SK-N-SH (cell line): Measurements from ENCODE around the gene MS4A4E.

Experiments used
- CHD2 ChIP-seq: fragments of 150-350 bp; IDR thresholded peaks from 2 replicates; pipeline ENCODE4 v1.6.1; 2018; ENCODE audit warnings: low read length; ENCODE audit not compliant: partially characterized antibody
- CTCF ChIP-seq: fragments of 200-600 bp; sonication (generic); IDR thresholded peaks from 2 replicates; pipeline ENCODE4 v1.6.1; 2017; ENCODE audit warnings: antibody characterized with exemption, mild to moderate bottlenecking, moderate library complexity
- FOSL2 ChIP-seq: IDR thresholded peaks from 2 replicates; pipeline ENCODE4 v1.4.0; 2012; ENCODE audit warnings: low read depth, mild to moderate bottlenecking, moderate library complexity, borderline replicate concordance
- FOXJ3 ChIP-seq: sonication (generic); formaldehyde crosslinking; IDR thresholded peaks from 2 replicates; pipeline ENCODE4 v1.5.1; 2020; ENCODE audit warnings: mild to moderate bottlenecking, missing genetic modification reagents
- GABPA ChIP-seq: IDR thresholded peaks from 2 replicates; pipeline ENCODE4 v1.4.0; 2012; ENCODE audit warnings: low read depth, mild to moderate bottlenecking
- MAX ChIP-seq: IDR thresholded peaks from 2 replicates; pipeline ENCODE4 v1.4.0; 2012; ENCODE audit warnings: low read depth
- NFIC ChIP-seq: IDR thresholded peaks from 2 replicates; pipeline ENCODE4 v1.4.0; 2012; ENCODE audit warnings: borderline replicate concordance
- POLR2AphosphoS5 ChIP-seq: IDR thresholded peaks from 2 replicates; pipeline ENCODE4 v1.6.1; 2012; ENCODE audit warnings: low read depth, low read length
- RAD21 ChIP-seq: IDR thresholded peaks from 2 replicates; pipeline ENCODE4 v1.6.1; 2012; ENCODE audit warnings: mild to moderate bottlenecking, low read length
- REST ChIP-seq: IDR thresholded peaks from 2 replicates; pipeline ENCODE4 v1.6.1; 2012; ENCODE audit warnings: mild to moderate bottlenecking, low read depth, low read length, moderate library complexity
- SIN3A ChIP-seq: IDR thresholded peaks from 2 replicates; pipeline ENCODE4 v1.6.1; 2012; ENCODE audit warnings: low read depth, mild to moderate bottlenecking, low read length, moderate library complexity, borderline replicate concordance
- TAF1 ChIP-seq: IDR thresholded peaks from 2 replicates; pipeline ENCODE4 v1.6.1; 2012; ENCODE audit warnings: low read depth, mild to moderate bottlenecking, low read length, moderate library complexity, borderline replicate concordance
- TEAD4 ChIP-seq: IDR thresholded peaks from 2 replicates; pipeline ENCODE4 v1.4.0; 2012; ENCODE audit warnings: mild to moderate bottlenecking, borderline replicate concordance; ENCODE audit not compliant: insufficient read depth
- YY1 ChIP-seq: IDR thresholded peaks from 2 replicates; pipeline ENCODE4 v1.4.0; 2012; ENCODE audit warnings: low read depth, mild to moderate bottlenecking

- TF ChIP-seq CTCF (no peak), POLR2AphosphoS5 (no peak), YY1 (no peak), CHD2 (no peak), RAD21 (no peak), SIN3A (no peak), MAX (no peak), FOXJ3 (CRISPR knock-in tag) (no peak), REST (no peak), FOSL2 (no peak), TEAD4 (no peak), GABPA (no peak), NFIC (no peak), TAF1 (no peak)
Measured at GRCh38 chr11:60240662-60241061, 2.3 kb downstream of the MS4A4E start.
